ENCODE results near the gene TMEM91.
A peak's percentile ranks its signal among the peaks of the same experiment; 100 is the strongest.

- peak; percentile 61 for TF ChIP-seq POLR2AphosphoS5 (IDR thresholded peaks at IDR 0.05; ENCODE audit: insufficient read depth, low read depth, low read length)
- TF ChIP-seq MYC (IDR thresholded peaks at IDR 0.05; ENCODE audit: low read depth, low read length): peak; percentile 97
- TF ChIP-seq CTCF (IDR thresholded peaks at IDR 0.05; ENCODE audit: extremely low read depth in 1 of 2, insufficient read depth in 1 of 2, low read depth in 1 of 2, low read length in 2 of 2): no peak
These were observed 21.0 kb downstream of the TMEM91 start, which contains the start of the genes BCKDHA and EXOSC5 for GRCh38 chr19:41397086-41398049.
